Coronary artery (tissue), 2 donors: ENCODE results near the gene SLC17A1.

Source experiments
- DNase-seq: peaks from one replicate; pipeline ENCODE4 v3.0.0-alpha.2; 2017; ENCODE audit warnings: low spot score
- H3K27ac ChIP-seq, 2 donors: fragments of 200-600 bp; sonication (generic); one replicate each; pipeline ENCODE4 v1.5.1; 2016 to 2019
- H3K4me3 ChIP-seq: fragments of 200-600 bp; sonication (generic); 2 replicates; pipeline ENCODE4 v1.5.1; 2016; ENCODE audit warnings: mild to moderate bottlenecking, moderate library complexity
- CTCF ChIP-seq: fragments of 200-600 bp; sonication (generic); IDR thresholded peaks from one replicate; pipeline ENCODE4 v1.5.1; 2019; ENCODE audit warnings: antibody characterized with exemption

SLC17A1 gene

GRCh38 chr6:25764611-25765010 lies 67.2 kb downstream of the SLC17A1 start:
- DNase-seq = no peak
- H3K27ac ChIP-seq = no peak overlapping the region
- TF ChIP-seq CTCF = no peak
- no peak overlapping the region for H3K4me3 ChIP-seq

- no peak overlapping the region for H3K4me3 ChIP-seq
- DNase-seq = no peak
- no peak for TF ChIP-seq CTCF
- no peak overlapping the region for H3K27ac ChIP-seq
Measured at GRCh38 chr6:25757936-25758642, 73.8 kb downstream of the SLC17A1 start.

GRCh38 chr6:25756382-25757363 lies 75.2 kb downstream of the SLC17A1 start:
- Histone ChIP-seq H3K27ac (no peak overlapping the region), H3K4me3 (no peak overlapping the region)
- no peak for TF ChIP-seq CTCF
- DNase-seq = no peak

- no peak overlapping the region for H3K4me3 ChIP-seq
- no peak for TF ChIP-seq CTCF
- no peak for DNase-seq
- H3K27ac ChIP-seq = no peak overlapping the region
Measured at GRCh38 chr6:25755483-25755882, 76.4 kb downstream of the SLC17A1 start.

- no peak for DNase-seq
- Histone ChIP-seq H3K4me3 (no peak within 1 kb of the TSS), H3K27ac (no peak within 1 kb of the TSS)
- TF ChIP-seq CTCF = no peak
Measured at GRCh38 chr6:25754535-25754934, 77.3 kb downstream of the SLC17A1 start, which contains the start of gene SLC17A4. SLC17A4 (plus strand) TSS chr6:25754742; CDS start chr6:25761963, 7,221 bp downstream.

- no peak for DNase-seq
- H3K27ac ChIP-seq = no peak overlapping the region
- no peak overlapping the region for H3K4me3 ChIP-seq
- TF ChIP-seq CTCF = no peak
Measured at GRCh38 chr6:25753079-25753478, 78.8 kb downstream of the SLC17A1 start.
